Measurements from ENCODE around the gene RET. TPM values are rescaled to one million over a fixed set of nuclear protein-coding genes. Genes with fewer than 3 reads are reported as not detected.

RET gene
- total and polyA plus RNA-seq, 2 of the 8 experiments (the other 6 are each of a cell fraction or from before 2014, with no cell fraction given): 6.7 to 8.4 TPM

GRCh38 chr10:43114088-43114742, 37.3 kb downstream of the RET start:
- H3K79me2 ChIP-seq (ENCODE audit: control insufficient read depth in 1 of 2, insufficient read depth in 2 of 2, low read length in 2 of 2): no peaks in the 10 kb centered on the region
- CTCF ChIA-PET (ENCODE audit: partially characterized antibody): interaction anchor here (0.6 to 1.7 kb wide), 6 partner anchors 7 to 78 kb away, joined by 3 to 9 read pairs (median 3); no protein-coding TSS in a partner anchor
- no peak overlapping the region for H4K5ac ChIP-seq (ENCODE audit: insufficient read length, low read depth, low read length)
- DNase-seq (ENCODE audit: low read depth in 1 of 2, low spot score in 2 of 2) (no peak), FAIRE-seq (no peak)
- H3K4ac ChIP-seq (replicated peaks; ENCODE audit: insufficient read length, low read depth, low read length): no peak overlapping the region
- 89% methylated on average over 14 of the region's 24 CpGs; no CpG with 5 or more reads in 1 of the 2 experiments for WGBS, 2 experiments (ENCODE audit: extremely low coverage in 1 of 2, insufficient coverage in 1 of 2, insufficient read length in 1 of 2, insufficient replicate concordance in 2 of 2, low coverage in 1 of 2, low lambda C conversion rate in 2 of 2, missing lambda C conversion rate in 1 of 2)
- H3K27ac ChIP-seq (ENCODE audit: low read depth, low read length): no peak overlapping the region
- H3K23ac ChIP-seq (ENCODE audit: insufficient read length): no peak overlapping the region
- H3K4me2 ChIP-seq (ENCODE audit: insufficient read depth in 1 of 2, low read depth in 2 of 2, low read length in 2 of 2): no peak overlapping the region
- H2BK20ac ChIP-seq (ENCODE audit: low read length): no peak overlapping the region
- H4K8ac ChIP-seq (ENCODE audit: extremely low read depth, insufficient read depth, low read length): peak overlapping the region; percentile 35; the same call in 1 of the 2 replicates
- no peak overlapping the region for H3K18ac ChIP-seq (ENCODE audit: extremely low read depth, low read length)
- H3K14ac ChIP-seq (ENCODE audit: insufficient read length): no peak overlapping the region
- H3K27me3 ChIP-seq (replicated peaks in 1 of 4; ENCODE audit: control insufficient read depth in 3 of 4, extremely low read depth in 1 of 4, insufficient read depth in 3 of 4, low read length in 3 of 4): no peaks in the 10 kb centered on the region
- no peaks in the 10 kb centered on the region for H3K9me3 ChIP-seq (ENCODE audit: insufficient read depth in 2 of 2, low read depth in 1 of 2, low read length in 1 of 2)
- H4K20me1 ChIP-seq (replicated peaks in 1 of 2; ENCODE audit: control insufficient read depth in 1 of 2, insufficient read depth in 2 of 2, low read length in 2 of 2): peaks cover 0 to 3% of the 10 kb centered on the region in 2 experiments
- no peak overlapping the region for H3K4me3 ChIP-seq (ENCODE audit: extremely low read depth in 1 of 4, insufficient read depth in 2 of 4, low read depth in 3 of 4, low read length in 4 of 4)
- H2BK15ac ChIP-seq (ENCODE audit: low read length): no peak overlapping the region
- POLR2A ChIA-PET (ENCODE audit: partially characterized antibody): no interaction called here
- no peaks in the 10 kb centered on the region for H3K79me1 ChIP-seq (ENCODE audit: low read depth, low read length)
- no peak overlapping the region for H3K9ac ChIP-seq (replicated peaks in 1 of 4; ENCODE audit: extremely low read depth in 1 of 4, low read depth in 3 of 4, low read length in 3 of 4)
- no peak overlapping the region for H3K56ac ChIP-seq (replicated peaks; ENCODE audit: insufficient read length, low read depth, low read length)
- H2AFZ ChIP-seq (ENCODE audit: low read length): no peak overlapping the region
- H3K23me2 ChIP-seq (ENCODE audit: low read depth, low read length): no peaks in the 10 kb centered on the region
- no peak overlapping the region for H2BK12ac ChIP-seq (ENCODE audit: low read depth, low read length)
- H2BK5ac ChIP-seq (ENCODE audit: low read depth, low read length): no peak overlapping the region
- H2BK120ac ChIP-seq (replicated peaks; ENCODE audit: low read depth, low read length): no peak overlapping the region
- H4K91ac ChIP-seq (replicated peaks; ENCODE audit: insufficient read length, low read length): no peak overlapping the region
- TF ChIP-seq MAFK (IDR thresholded peaks at IDR 0.05; ENCODE audit: low read depth, low read length): no peak
- no peak overlapping the region for H2AK5ac ChIP-seq (ENCODE audit: low read depth, low read length)
- no peaks in the 10 kb centered on the region for H3K4me1 ChIP-seq (replicated peaks in 1 of 4; ENCODE audit: control insufficient read depth in 3 of 4, insufficient read depth in 4 of 4, low read length in 3 of 4)
- H3K36me3 ChIP-seq (ENCODE audit: control insufficient read depth in 2 of 4, insufficient read depth in 4 of 4, low read length in 3 of 4): no peaks in the 10 kb centered on the region

Measured in H1 (cell line).